Skin epidermis (tissue), 12 donors: ENCODE data around the gene CBY2.
A peak's percentile ranks its signal among the peaks of the same experiment; 100 is the strongest.

Source experiments
- H3K27ac ChIP-seq, 21 experiments: fragments of 200-600 bp; sonication (generic) in 11 of 21; one replicate each; pipeline ENCODE4 v1.5.0; 2020; ENCODE audit warnings: mild to moderate bottlenecking in 3 of 21, inconsistent platforms in 2 of 21, moderate library complexity in 2 of 21
- H3K4me3 ChIP-seq, 7 experiments: fragments of 200-600 bp; sonication (generic) in 2 of 7; one replicate each; pipeline ENCODE4 v1.5.0; 2020; ENCODE audit warnings: inconsistent platforms in 2 of 7, mild to moderate bottlenecking in 2 of 7, moderate library complexity in 1 of 7

The CBY2 gene

GRCh38 chr13:45700971-45701900, 884 bp upstream of the CBY2 start:
- no peak overlapping the region for H3K4me3 ChIP-seq
- H3K27ac ChIP-seq = peak overlapping the region in 1 of 21 experiments; percentile 18

- no peak overlapping the region for H3K4me3 ChIP-seq
- H3K27ac ChIP-seq = no peak overlapping the region
Observed at GRCh38 chr13:45702869-45703391, 810 bp downstream of the CBY2 start.

GRCh38 chr13:45704211-45704739, 2.2 kb downstream of the CBY2 start:
- H3K4me3 ChIP-seq = no peak overlapping the region
- H3K27ac ChIP-seq = no peak overlapping the region

GRCh38 chr13:45704854-45705695, 3.0 kb downstream of the CBY2 start:
- Histone ChIP-seq H3K4me3 (no peak overlapping the region), H3K27ac (no peak overlapping the region)

- no peak overlapping the region for H3K27ac ChIP-seq
- H3K4me3 ChIP-seq = no peak overlapping the region
Observed at GRCh38 chr13:45705918-45706317, 3.8 kb downstream of the CBY2 start.

- Histone ChIP-seq H3K4me3 (no peak overlapping the region), H3K27ac (no peak overlapping the region)
Observed at GRCh38 chr13:45707516-45708100, 5.5 kb downstream of the CBY2 start.

- no peak overlapping the region for H3K4me3 ChIP-seq
- H3K27ac ChIP-seq = no peak overlapping the region
Observed at GRCh38 chr13:45711951-45712350, 9.8 kb downstream of the CBY2 start.

GRCh38 chr13:45713106-45713690, 11.1 kb downstream of the CBY2 start:
- no peak overlapping the region for H3K27ac ChIP-seq
- H3K4me3 ChIP-seq = no peak overlapping the region

- Histone ChIP-seq H3K27ac (no peak overlapping the region), H3K4me3 (no peak overlapping the region)
Observed at GRCh38 chr13:45713721-45714120, 11.6 kb downstream of the CBY2 start.

- Histone ChIP-seq H3K27ac (no peak overlapping the region), H3K4me3 (no peak overlapping the region)
Observed at GRCh38 chr13:45714170-45714569, 12.1 kb downstream of the CBY2 start.

GRCh38 chr13:45715351-45715750, 13.2 kb downstream of the CBY2 start:
- no peak overlapping the region for H3K27ac ChIP-seq
- H3K4me3 ChIP-seq = no peak overlapping the region

GRCh38 chr13:45717349-45717748, 15.2 kb downstream of the CBY2 start:
- no peak overlapping the region for H3K4me3 ChIP-seq

GRCh38 chr13:45718063-45718462, 15.9 kb downstream of the CBY2 start:
- H3K4me3 ChIP-seq = no peak overlapping the region
- H3K27ac ChIP-seq = no peak overlapping the region

More at GRCh38 chr13:45717349-45717748, 15.2 kb downstream of the CBY2 start:
- no peak overlapping the region for H3K27ac ChIP-seq

GRCh38 chr13:45718992-45719391, 16.9 kb downstream of the CBY2 start:
- Histone ChIP-seq H3K27ac (no peak overlapping the region), H3K4me3 (no peak overlapping the region)

- H3K27ac ChIP-seq = no peak overlapping the region
- no peak overlapping the region for H3K4me3 ChIP-seq
Observed at GRCh38 chr13:45721203-45721731, 19.1 kb downstream of the CBY2 start.

- Histone ChIP-seq H3K27ac (no peak overlapping the region), H3K4me3 (no peak overlapping the region)
Observed at GRCh38 chr13:45723798-45724197, 21.7 kb downstream of the CBY2 start.

- Histone ChIP-seq H3K4me3 (no peak overlapping the region), H3K27ac (no peak overlapping the region)
Observed at GRCh38 chr13:45728759-45729158, 26.6 kb downstream of the CBY2 start.

GRCh38 chr13:45731455-45731854, 29.3 kb downstream of the CBY2 start:
- no peak overlapping the region for H3K4me3 ChIP-seq
- no peak overlapping the region for H3K27ac ChIP-seq

GRCh38 chr13:45732916-45733315, 30.8 kb downstream of the CBY2 start:
- no peak overlapping the region for H3K4me3 ChIP-seq

More at GRCh38 chr13:45732916-45733315, 30.8 kb downstream of the CBY2 start:
- no peak overlapping the region for H3K27ac ChIP-seq
